ENCODE data around the gene INSIG1.

The INSIG1 gene

DNA sequence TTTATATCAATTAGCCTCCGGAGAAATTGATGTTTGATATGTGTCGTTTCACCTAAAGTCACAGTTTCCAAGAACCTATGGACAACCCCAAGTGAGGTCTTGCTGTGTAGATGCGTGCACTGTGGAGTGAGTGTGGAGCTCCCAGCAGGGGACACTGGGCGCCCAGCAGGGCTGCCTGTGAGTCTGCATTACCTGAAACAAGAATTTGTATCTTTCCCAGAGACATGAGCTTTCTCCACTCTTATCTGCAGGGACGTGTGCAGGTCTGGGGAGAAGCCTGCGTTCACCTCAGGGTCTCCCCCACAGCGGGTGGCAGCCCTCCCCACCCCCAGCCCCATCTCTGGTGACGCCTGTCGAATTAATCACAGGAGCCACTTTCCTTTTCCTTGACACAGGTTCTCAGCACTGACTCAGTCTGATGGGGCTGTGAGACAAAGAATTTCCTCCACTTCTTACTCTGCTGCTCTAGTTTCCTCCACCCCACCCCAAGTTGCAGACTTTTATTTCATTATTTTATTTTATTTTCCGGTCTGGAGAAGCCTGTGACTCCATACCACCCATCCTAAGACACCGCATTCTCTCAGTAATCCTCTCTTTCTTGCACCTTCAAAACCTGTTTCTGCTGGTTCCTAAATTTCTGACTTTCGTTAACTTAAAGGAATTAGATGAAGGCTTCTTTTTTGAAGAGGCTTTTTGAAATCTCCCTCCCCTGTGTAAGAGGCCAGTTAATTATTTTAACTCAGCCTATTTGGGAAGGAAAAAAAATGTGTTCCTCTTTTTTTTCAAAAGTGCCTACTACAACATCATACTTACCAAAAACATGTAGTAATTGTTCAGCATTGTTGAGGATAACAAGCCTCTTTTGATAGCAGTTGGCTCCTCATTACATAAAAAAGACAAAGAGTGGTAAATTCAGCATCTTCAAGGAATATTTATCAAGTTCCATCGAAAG lies 17.0 kb upstream of the INSIG1 start:
- CTCF ChIA-PET, result interaction anchor here (0.6 to 2.0 kb wide), 2 partner anchors 14 to 90 kb away, joined by 3 to 6 read pairs; no protein-coding TSS in a partner anchor
- no peak for DNase-seq (ENCODE audit: low read depth, low spot score)
- H3K4me3 ChIP-seq (ENCODE audit: low read depth, low read length), result no peak overlapping the region
- POLR2A ChIA-PET, result no interaction called here
- TF ChIP-seq, protein P1, sequence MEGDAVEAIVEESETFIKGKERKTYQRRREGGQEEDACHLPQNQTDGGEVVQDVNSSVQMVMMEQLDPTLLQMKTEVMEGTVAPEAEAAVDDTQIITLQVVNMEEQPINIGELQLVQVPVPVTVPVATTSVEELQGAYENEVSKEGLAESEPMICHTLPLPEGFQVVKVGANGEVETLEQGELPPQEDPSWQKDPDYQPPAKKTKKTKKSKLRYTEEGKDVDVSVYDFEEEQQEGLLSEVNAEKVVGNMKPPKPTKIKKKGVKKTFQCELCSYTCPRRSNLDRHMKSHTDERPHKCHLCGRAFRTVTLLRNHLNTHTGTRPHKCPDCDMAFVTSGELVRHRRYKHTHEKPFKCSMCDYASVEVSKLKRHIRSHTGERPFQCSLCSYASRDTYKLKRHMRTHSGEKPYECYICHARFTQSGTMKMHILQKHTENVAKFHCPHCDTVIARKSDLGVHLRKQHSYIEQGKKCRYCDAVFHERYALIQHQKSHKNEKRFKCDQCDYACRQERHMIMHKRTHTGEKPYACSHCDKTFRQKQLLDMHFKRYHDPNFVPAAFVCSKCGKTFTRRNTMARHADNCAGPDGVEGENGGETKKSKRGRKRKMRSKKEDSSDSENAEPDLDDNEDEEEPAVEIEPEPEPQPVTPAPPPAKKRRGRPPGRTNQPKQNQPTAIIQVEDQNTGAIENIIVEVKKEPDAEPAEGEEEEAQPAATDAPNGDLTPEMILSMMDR (IDR thresholded peaks at IDR 0.05; ENCODE audit: insufficient read depth, low read length, missing control alignments), result no peak

DNA sequence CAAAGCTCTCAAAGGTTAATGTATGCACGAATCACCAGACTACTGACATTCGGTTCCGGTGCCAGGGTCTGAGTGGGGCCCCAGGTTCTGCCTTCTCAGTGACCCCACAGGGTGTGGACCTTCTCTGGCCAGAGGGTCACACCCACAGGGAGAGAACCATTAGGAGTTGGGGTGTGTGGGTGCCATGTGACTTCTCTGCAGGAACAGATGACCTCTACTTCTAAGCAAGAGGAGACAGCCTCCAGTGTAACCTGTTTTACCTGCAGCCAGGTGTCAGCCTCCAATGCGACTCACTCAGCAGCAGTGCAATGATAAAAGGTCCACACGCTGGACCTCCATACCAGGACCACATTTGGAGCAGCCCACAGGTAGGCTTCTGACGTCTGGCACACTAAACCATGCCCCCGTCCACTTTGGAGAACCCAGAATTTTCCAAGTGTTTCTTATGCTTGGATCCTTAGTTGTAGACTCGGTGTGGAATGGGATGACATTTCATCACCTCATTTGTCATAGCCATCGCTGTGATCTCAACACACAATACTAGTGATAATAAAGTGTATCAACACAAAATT lies 16.2 kb upstream of the INSIG1 start:
- TF ChIP-seq, protein P1 (IDR thresholded peaks at IDR 0.05; ENCODE audit: insufficient read depth, low read length, missing control alignments), result no peak
- H3K4me3 ChIP-seq (ENCODE audit: low read depth, low read length), result no peak overlapping the region
- no peak for DNase-seq (ENCODE audit: low read depth, low spot score)
- ChIA-PET POLR2A (no interaction called here), CTCF (interaction anchor here (2.0 kb wide), 1 partner anchor 91 kb away, joined by 6 read pairs; no protein-coding TSS in a partner anchor)

DNA sequence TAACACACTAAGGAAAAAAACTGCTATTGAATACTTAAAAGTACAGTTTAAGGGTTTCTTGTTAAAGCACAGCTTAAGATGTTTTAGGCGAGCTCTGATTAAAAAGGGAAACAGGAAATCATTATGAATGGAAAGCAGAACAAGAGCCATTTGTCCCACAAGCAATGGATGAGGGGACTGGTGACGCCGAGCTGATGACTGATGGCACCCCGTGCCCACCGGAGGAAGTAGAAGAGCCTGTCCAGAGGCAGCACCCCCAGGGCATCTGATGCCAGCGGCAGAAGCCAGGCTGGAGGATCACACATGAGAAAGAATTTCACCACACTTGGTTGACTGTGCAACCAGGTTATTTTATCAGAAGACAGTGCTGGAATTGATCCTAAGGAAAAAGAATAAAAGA lies 15.0 kb upstream of the INSIG1 start:
- ChIA-PET POLR2A (no interaction called here), CTCF (interaction anchor here (1.3 to 2.0 kb wide), 2 partner anchors 13 to 92 kb away, joined by 3 to 6 read pairs; no protein-coding TSS in a partner anchor)
- TF ChIP-seq, protein P1 (IDR thresholded peaks at IDR 0.05; ENCODE audit: insufficient read depth, low read length, missing control alignments), result no peak
- no peak for DNase-seq (ENCODE audit: low read depth, low spot score)
- no peak overlapping the region for H3K4me3 ChIP-seq (ENCODE audit: low read depth, low read length)

DNA sequence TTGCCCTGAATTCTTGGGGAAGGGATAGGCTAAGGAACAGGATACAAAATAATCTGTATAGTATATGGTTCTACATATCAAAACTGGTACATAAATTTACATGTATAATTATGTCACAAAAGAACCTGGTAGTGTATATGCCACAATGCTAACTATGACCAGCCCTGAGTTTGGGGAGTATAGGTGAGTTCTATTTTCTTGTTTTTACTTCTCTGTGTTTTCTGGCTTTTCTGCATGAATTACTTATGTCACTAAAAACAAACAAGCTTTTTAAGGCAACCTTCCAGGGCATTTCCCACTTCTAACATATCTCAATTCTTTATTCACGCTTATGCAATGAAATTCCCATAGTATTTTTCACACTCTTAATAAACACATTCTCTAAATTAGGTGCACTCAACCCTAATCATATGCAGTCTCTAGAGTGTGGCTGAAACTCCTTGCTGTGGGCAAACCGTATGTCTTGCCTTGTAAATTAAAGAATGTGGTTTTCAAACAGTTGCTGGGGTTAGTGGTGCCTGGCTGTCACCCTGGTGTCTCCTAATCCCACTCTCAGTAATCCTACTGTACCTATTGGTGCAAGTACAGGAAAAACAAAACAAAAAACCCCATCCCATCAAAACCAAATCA lies 14.0 kb upstream of the INSIG1 start:
- DNase-seq (ENCODE audit: low read depth, low spot score), result no peak
- CTCF ChIA-PET, result interaction anchor here (1.0 to 2.3 kb wide), 4 partner anchors 12 to 93 kb away, joined by 3 to 6 read pairs (median 3); no protein-coding TSS in a partner anchor
- POLR2A ChIA-PET, result no interaction called here

DNA sequence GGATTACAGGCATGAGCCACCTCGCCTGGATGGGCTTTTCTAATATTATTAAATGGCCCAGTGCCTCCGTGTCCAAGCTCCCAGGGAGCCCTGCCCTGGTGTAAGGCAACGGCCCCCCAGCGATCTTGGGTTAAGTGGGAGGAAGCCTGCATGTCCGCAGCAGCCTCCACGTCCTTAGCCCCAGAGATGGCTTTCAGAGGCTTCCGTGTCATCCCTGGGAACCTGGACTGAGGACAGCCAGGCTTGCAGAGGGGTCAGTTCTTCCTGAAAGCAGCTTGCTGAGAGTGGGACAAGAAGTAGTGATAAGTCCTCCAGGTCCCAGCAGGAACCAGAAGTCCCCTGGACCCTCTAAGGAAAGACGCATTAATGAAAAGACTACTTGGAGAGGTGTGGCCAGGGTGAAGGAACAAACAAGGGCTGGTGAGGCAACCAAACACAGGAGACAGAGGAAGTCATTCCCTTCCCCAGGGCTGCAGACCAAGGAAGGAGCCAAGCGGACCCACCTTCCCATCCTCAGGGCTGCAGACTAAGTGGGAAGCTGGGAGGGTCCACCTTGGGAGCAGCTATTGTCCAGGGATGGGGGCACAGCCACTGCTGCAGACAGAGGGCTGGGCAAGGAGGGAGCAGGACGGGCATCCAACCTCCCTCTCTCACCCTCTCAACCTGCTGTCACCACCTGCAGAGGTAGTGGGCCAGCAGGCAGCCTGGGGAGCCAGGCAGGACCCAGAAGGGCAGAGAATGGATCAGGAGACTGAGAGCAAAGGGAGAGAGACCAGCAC lies 13.0 kb upstream of the INSIG1 start:
- TF ChIP-seq, protein P1 (IDR thresholded peaks at IDR 0.05; ENCODE audit: insufficient read depth, low read length, missing control alignments), result no peak
- CTCF ChIA-PET, result interaction anchor here (1.1 to 2.3 kb wide), 2 partner anchors 36 to 94 kb away, joined by 3 to 6 read pairs; no protein-coding TSS in a partner anchor
- POLR2A ChIA-PET, result no interaction called here
- no peak overlapping the region for H3K4me3 ChIP-seq (ENCODE audit: low read depth, low read length)
- no peak for DNase-seq (ENCODE audit: low read depth, low spot score)

More for the DNA sequence above, 14.0 kb upstream of the INSIG1 start:
- TF ChIP-seq, protein P1 (IDR thresholded peaks at IDR 0.05; ENCODE audit: insufficient read depth, low read length, missing control alignments), result no peak
- no peak overlapping the region for H3K4me3 ChIP-seq (ENCODE audit: low read depth, low read length)

All from AG04449 (cell line).